NCI-H446 (cell line): Measurements from ENCODE around the gene APH1A.
A peak's percentile ranks its signal among the peaks of the same experiment; 100 is the strongest.
"Not testable (repeated sequence)": the region's sequence is repeated elsewhere in the genome, so short reads cannot be mapped to it uniquely, and the experiment has no call there.

Experiments
- DNase-seq, 2 experiments: peaks; one replicate each; lab custom pipeline; 2025; lab: John Stamatoyannopoulos, UW

The APH1A gene

DNA sequence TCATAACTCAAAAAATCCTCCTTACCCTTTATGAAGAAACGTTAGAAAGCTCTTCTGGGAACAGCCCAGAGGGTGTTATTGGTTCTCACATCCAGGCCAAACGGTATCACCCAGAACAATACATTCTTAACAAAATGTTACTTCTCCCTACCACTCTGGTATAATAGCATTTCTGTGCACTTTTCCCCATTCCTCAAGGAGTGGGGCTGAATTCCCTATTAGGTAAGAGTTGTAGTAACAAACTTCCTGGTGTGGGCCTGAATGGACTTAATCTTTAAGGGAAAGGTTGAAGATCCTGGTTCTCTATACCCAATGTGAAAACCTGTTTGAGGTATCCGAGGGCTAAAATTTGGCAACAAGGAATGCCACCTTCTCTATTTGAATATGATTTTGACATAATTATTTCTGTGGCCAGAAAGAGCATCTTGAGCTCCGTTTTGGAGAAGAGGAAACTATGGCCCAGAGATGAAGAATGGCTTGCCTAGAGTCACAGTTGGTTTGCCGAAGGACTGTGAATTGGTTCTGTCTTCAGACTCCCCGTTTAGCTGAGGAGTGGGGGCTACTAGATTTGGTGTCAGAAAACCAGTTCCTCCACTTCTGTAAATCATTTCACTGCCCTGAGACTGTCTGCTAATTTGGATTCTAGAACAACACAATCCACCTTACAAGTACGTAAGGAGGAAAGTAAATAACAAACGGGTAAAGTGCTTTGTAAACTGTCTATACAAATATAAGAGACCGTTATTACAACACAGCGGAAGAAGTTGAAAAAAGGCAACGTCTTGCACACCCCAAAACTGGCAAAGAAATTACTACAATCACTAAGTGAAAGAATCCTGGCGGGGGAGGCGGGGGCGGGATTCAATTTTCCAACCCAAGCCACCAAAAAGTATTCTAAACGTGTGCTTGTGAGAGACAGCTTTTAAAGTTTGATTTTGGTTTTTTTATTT lies 35.2 kb downstream of the APH1A start:
- DNase-seq: no peak

DNA sequence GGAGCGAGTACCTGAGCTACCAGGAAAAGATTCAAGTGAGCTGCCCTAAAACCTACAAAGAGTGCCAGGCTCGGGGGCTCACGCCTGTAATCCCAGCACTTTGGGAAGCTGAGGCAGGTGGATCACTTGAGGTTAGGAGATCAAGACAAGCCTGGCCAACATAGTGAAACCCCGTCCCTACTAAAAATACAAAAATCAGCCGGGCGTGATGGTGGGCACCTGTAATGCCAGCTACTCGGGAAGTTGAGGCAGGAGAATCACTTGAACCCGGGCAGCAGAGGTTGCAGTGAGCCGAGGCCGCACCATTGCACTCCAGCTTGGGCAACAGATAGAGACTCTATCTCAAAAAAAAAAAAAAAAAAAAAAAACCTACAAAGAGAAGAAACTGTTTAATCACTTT lies 35.9 kb downstream of the APH1A start:
- DNase-seq: not testable (repeated sequence)

GRCh38 chr1:150228246-150228645 lies 40.6 kb downstream of the APH1A start:
- not testable (repeated sequence) for DNase-seq

DNA sequence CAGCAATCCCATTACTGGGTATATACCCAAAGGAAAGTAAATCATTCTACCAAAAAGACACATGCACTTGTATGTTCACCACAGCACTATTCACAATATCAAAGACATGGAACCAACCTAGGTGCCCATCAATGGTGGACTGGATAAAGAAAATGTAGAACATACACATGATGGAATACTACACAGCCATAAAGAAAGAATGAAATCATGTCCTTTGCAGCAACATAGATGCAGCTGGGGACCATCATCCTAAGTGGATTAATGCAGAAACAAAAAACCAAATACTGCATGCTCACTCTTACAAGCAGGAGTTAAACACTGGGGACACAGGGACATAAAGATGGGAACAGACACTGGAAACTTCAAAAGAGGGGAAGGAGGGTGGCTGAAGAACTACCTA lies 41.6 kb downstream of the APH1A start:
- DNase-seq: no peak

- DNase-seq: no peak
These were observed 42.3 kb downstream of the APH1A start for GRCh38 chr1:150226486-150226885.

GRCh38 chr1:150225546-150225945 lies 43.3 kb downstream of the APH1A start:
- no peak for DNase-seq

DNA sequence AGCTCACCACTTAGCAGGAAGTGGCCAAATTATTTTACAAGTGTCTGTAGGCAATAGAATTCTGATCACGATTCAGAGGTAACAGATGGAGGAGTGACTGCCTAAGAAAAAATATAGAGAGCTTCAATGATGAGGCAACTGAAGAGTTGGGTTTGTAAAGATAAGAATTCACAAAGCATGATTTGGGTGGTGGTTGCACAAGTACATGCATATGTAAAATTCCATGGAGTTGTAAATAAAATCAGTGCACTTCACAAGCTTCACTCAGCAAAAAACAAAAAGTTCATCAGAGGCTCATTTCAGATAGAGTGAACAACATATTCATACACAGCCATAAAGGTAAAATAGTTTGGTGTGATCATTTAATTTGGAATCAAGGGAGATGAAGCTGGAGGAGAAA lies 43.8 kb downstream of the APH1A start:
- DNase-seq: no peak

DNA sequence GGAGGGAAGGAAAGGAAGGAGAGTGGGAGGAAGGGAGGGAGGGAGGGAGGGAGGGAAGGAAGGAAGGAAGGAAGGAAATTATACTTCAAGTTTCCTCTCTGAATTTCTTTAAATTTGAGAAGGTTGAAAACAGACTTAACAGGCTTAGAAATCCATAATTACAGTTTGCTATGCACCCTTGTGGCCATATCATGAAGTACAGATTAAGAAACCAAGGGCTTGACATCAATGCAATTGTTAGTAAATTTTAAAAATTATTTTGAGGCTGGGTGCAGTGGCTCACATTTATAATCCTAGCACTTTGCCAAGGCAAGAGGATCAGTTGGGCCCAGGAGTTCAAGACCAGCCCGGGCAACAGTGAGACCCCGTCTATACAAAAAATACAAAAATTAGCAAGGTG lies 47.3 kb downstream of the APH1A start:
- peak in 1 of 2 experiments; percentile 56 for DNase-seq

GRCh38 chr1:150215855-150216254 lies 53.0 kb downstream of the APH1A start:
- not testable (repeated sequence) for DNase-seq
